HUES64 (cell line): Measurements from ENCODE around the gene HDAC6.
"Not testable (repeated sequence)": the region's sequence is repeated elsewhere in the genome, so short reads cannot be mapped to it uniquely, and the experiment has no call there.

Experiments used
- H3K27ac ChIP-seq: 2 replicates; pipeline ENCODE4 v1.7.0; 2013; ENCODE audit warnings: low read depth, low read length, inconsistent platforms
- H3K27me3 ChIP-seq: 2 replicates; pipeline ENCODE4 v1.6.1; 2013; ENCODE audit warnings: mild to moderate bottlenecking, low read length; ENCODE audit not compliant: insufficient read depth
- H3K36me3 ChIP-seq: 2 replicates; pipeline ENCODE4 v1.6.1; 2013; ENCODE audit warnings: mild to moderate bottlenecking, low read length; ENCODE audit not compliant: insufficient read depth
- H3K4me1 ChIP-seq: 2 replicates; pipeline ENCODE4 v1.6.1; 2013; ENCODE audit warnings: mild to moderate bottlenecking, low read length, moderate library complexity; ENCODE audit not compliant: insufficient read depth
- H3K4me3 ChIP-seq: 2 replicates; pipeline ENCODE4 v1.5.1; 2013; ENCODE audit warnings: mild to moderate bottlenecking, low read length, moderate library complexity
- H3K9ac ChIP-seq: 2 replicates; pipeline ENCODE4 v1.6.1; 2013; ENCODE audit warnings: mild to moderate bottlenecking, low read depth, low read length
- H3K9me3 ChIP-seq: 2 replicates; pipeline ENCODE4 v1.6.1; 2013; ENCODE audit warnings: low read depth, low read length; ENCODE audit not compliant: insufficient read depth
- WGBS: fragments of 150-250, 120-280 bp; methylation state at CpG from one replicate; pipeline ENCODE4 v1.1.7; 2013; ENCODE audit warnings: missing lambda C conversion rate; 5-methylcytosine and 5-hydroxymethylcytosine counted together

The HDAC6 gene

DNA sequence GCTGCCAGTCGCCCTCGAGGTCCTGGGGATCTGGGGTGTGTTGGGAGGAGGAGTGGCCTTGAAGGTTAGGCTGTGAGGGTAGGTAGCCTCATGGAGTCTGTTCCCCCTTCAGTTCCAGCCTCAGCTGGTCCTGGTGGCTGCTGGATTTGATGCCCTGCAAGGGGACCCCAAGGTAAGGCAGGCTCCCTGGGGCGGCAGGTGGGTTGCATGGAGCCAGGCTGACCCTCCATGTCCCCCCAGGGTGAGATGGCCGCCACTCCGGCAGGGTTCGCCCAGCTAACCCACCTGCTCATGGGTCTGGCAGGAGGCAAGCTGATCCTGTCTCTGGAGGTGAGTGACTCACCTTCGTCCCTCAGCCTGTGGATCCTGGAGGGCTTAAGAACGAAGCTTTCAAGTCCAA, 12.9 kb downstream of the HDAC6 start:
- H3K4me3 ChIP-seq, result no peak overlapping the region
- no peaks in the 10 kb centered on the region for H3K4me1 ChIP-seq
- H3K9me3 ChIP-seq, result no peaks in the 10 kb centered on the region
- H3K27ac ChIP-seq, result no peak overlapping the region
- no peak overlapping the region for H3K9ac ChIP-seq
- H3K27me3 ChIP-seq, result no peaks in the 10 kb centered on the region
- 88% methylated on average over 8 of the region's 8 CpGs for WGBS
- H3K36me3 ChIP-seq, result peaks cover 8% of the 10 kb centered on the region

DNA sequence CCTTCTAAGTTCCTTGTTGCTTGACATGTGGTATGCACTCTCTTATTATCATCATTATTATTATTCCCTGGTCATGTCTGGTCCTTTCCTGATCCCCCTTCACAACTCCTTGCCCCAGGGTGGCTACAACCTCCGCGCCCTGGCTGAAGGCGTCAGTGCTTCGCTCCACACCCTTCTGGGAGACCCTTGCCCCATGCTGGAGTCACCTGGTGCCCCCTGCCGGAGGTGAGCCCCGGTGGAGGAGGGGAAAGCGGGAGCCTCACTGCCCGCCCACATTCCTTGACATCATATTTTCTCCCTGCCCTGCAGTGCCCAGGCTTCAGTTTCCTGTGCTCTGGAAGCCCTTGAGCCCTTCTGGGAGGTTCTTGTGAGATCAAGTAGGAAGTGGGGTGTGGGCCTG, 13.4 kb downstream of the HDAC6 start:
- H3K27ac ChIP-seq, result no peak overlapping the region
- H3K9me3 ChIP-seq, result no peaks in the 10 kb centered on the region
- H3K27me3 ChIP-seq, result no peaks in the 10 kb centered on the region
- H3K9ac ChIP-seq, result no peak overlapping the region
- 94% methylated on average over 8 of the region's 8 CpGs for WGBS
- H3K4me1 ChIP-seq, result no peaks in the 10 kb centered on the region
- H3K36me3 ChIP-seq, result peaks cover 13% of the 10 kb centered on the region
- H3K4me3 ChIP-seq, result no peak overlapping the region

DNA sequence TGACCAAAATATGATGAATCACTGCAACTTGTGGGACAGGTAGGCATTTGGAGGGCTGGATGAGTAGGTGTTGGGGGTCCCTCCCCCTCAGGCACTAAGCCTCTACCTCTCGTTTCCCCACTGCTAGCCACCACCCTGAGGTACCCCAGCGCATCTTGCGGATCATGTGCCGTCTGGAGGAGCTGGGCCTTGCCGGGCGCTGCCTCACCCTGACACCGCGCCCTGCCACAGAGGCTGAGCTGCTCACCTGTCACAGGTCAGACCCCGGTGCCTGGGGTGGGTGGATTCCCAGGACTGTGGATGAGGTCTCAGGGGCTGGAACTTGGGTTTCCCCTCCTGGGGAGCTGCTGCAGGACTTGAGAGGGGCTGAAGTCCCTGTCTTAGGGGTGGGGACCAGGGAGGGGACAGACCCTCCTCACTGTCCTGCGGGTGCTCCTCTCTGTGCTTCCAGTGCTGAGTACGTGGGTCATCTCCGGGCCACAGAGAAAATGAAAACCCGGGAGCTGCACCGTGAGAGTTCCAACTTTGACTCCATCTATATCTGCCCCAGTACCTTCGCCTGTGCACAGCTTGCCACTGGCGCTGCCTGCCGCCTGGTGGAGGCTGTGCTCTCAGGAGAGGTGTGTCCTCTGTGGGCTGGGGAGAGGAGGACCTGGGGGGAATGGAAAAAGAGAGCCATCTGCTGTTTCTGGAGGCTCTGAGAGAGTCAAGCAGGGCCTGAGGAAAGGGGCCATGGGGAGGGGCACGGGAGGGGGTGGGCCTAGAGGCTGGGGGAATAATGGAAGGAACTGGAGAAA, 14.3 kb downstream of the HDAC6 start:
- H3K9ac ChIP-seq, result no peak overlapping the region
- no peaks in the 10 kb centered on the region for H3K4me1 ChIP-seq
- peaks cover 17% of the 10 kb centered on the region for H3K36me3 ChIP-seq
- H3K9me3 ChIP-seq, result no peaks in the 10 kb centered on the region
- no peak overlapping the region for H3K27ac ChIP-seq
- 92% methylated on average over 17 of the region's 18 CpGs for WGBS
- H3K27me3 ChIP-seq, result no peaks in the 10 kb centered on the region
- no peak overlapping the region for H3K4me3 ChIP-seq

- Histone ChIP-seq H3K36me3 (peaks cover 24% of the 10 kb centered on the region), H3K4me3 (no peak overlapping the region), H3K9ac (no peak overlapping the region), H3K9me3 (no peaks in the 10 kb centered on the region), H3K27ac (no peak overlapping the region), H3K27me3 (no peaks in the 10 kb centered on the region), H3K4me1 (no peaks in the 10 kb centered on the region)
- WGBS, result 95% methylated on average over 16 of the region's 16 CpGs
These were observed 16.2 kb downstream of the HDAC6 start for GRCh38 chrX:48818098-48818497.

GRCh38 chrX:48818866-48819265, 17.0 kb downstream of the HDAC6 start:
- Histone ChIP-seq H3K27me3 (no peaks in the 10 kb centered on the region), H3K27ac (no peak overlapping the region), H3K4me1 (no peaks in the 10 kb centered on the region), H3K9ac (no peak overlapping the region), H3K9me3 (no peaks in the 10 kb centered on the region), H3K36me3 (peaks cover 31% of the 10 kb centered on the region), H3K4me3 (no peak overlapping the region)
- 97% methylated on average over 4 of the region's 4 CpGs for WGBS

- 97% methylated on average over 8 of the region's 9 CpGs for WGBS
- H3K36me3 ChIP-seq, result peaks cover 37% of the 10 kb centered on the region
- H3K9me3 ChIP-seq, H3K9ac ChIP-seq, H3K4me1 ChIP-seq, H3K27me3 ChIP-seq, H3K27ac ChIP-seq, H3K4me3 ChIP-seq: not testable (repeated sequence)
These were observed 17.5 kb downstream of the HDAC6 start for GRCh38 chrX:48819394-48819793.

DNA sequence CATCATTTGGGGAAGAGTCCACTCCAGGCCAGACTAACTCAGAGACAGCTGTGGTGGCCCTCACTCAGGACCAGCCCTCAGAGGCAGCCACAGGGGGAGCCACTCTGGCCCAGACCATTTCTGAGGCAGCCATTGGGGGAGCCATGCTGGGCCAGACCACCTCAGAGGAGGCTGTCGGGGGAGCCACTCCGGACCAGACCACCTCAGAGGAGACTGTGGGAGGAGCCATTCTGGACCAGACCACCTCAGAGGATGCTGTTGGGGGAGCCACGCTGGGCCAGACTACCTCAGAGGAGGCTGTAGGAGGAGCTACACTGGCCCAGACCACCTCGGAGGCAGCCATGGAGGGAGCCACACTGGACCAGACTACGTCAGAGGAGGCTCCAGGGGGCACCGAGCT, 21.2 kb downstream of the HDAC6 start:
- no peaks in the 10 kb centered on the region for H3K4me1 ChIP-seq
- no peak overlapping the region for H3K4me3 ChIP-seq
- no peaks in the 10 kb centered on the region; the same call in 1 of the 2 replicates for H3K27me3 ChIP-seq
- no peaks in the 10 kb centered on the region for H3K9me3 ChIP-seq
- no peak overlapping the region for H3K27ac ChIP-seq
- no peak overlapping the region for H3K9ac ChIP-seq
- WGBS, result 91% methylated on average over 6 of the region's 6 CpGs
- H3K36me3 ChIP-seq, result peaks cover 31% of the 10 kb centered on the region

DNA sequence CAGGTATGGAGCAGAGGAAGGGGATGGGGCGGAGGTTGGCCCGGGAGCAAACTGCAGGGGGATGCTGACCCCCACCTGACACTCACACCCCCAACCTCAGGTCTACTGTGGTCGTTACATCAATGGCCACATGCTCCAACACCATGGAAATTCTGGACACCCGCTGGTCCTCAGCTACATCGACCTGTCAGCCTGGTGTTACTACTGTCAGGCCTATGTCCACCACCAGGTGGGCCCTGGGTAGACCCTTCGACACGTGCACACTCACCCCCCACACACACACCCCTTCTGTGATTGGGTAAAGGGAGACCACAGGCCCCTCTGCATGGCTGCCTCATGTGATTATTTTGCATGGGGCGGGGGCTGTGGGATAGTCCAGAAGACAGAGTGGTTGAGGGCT, 22.2 kb downstream of the HDAC6 start:
- H3K27ac ChIP-seq, result no peak overlapping the region
- no peaks in the 10 kb centered on the region for H3K4me1 ChIP-seq
- 92% methylated on average over 5 of the region's 8 CpGs for WGBS
- H3K36me3 ChIP-seq, result peaks cover 31% of the 10 kb centered on the region
- H3K9ac ChIP-seq, result no peak overlapping the region
- no peaks in the 10 kb centered on the region; the same call in 1 of the 2 replicates for H3K27me3 ChIP-seq
- H3K9me3 ChIP-seq, result no peaks in the 10 kb centered on the region
- H3K4me3 ChIP-seq, result no peak overlapping the region

DNA sequence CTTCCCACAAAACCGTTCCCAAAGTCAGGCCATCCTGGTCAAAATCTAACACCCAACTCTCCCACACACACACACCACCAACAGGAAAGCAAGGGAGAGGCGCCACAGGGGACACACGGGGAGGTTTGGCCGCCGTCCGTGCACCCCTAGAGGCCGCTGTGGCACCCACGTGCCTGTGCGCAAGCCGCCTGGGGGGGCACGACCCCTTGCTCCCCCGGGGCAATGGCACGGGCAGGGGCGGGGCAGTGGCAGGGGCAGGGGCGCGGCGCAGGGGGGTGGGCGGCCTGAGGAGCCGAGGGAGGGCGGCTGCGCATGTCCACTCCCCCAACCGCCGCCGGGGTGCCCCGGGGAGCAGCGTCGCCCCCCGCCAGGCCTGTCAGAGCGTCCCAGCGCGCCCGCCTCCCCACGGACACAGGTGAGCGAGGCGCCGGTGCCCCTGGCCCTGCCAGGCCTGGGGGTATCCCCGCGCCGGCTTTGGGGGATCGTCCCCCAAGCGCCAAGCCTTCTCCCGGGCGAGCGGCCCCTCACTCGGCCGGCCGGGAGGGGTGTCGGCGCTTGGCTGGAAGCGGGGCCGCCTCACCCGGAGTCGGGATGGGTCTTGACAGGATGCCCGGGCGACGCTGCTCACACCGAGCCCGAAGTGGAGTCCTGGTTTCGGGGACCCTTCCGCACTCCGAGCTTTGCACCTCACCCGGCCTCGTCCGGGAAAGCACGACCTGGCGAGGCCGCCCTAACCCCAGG, 24.4 kb downstream of the HDAC6 start, which contains the start of gene ERAS:
ERAS (plus strand) TSS at position 379 of the 741 bp plus-strand sequence. CDS start 2,611 bp downstream, outside the sequence.
- Histone ChIP-seq H3K27me3 (peaks cover 20% of the 10 kb centered on the region), H3K27ac (no peak within 1 kb of the TSS), H3K4me1 (no peaks in the 10 kb centered on the region), H3K36me3 (peaks cover 23% of the 10 kb centered on the region), H3K4me3 (peak within 1 kb of the TSS; percentile 12), H3K9ac (no peak within 1 kb of the TSS), H3K9me3 (no peaks in the 10 kb centered on the region)
- WGBS, result 96% methylated on average over 67 of the region's 67 CpGs

- Histone ChIP-seq H3K36me3 (peaks cover 21% of the 10 kb centered on the region), H3K27me3 (peaks cover 28% of the 10 kb centered on the region)
- WGBS, result 73% methylated on average over 73 of the region's 73 CpGs
These were observed 25.2 kb downstream of the HDAC6 start for GRCh38 chrX:48826876-48827653.

GRCh38 chrX:48827654-48827968, 25.7 kb downstream of the HDAC6 start:
- peaks cover 33% of the 10 kb centered on the region for H3K27me3 ChIP-seq
- H3K36me3 ChIP-seq, result peaks cover 17% of the 10 kb centered on the region
- no peak overlapping the region for H3K9ac ChIP-seq
- H3K27ac ChIP-seq, result no peak overlapping the region
- no peaks in the 10 kb centered on the region for H3K4me1 ChIP-seq
- H3K4me3 ChIP-seq, result peak overlapping the region; percentile 12; the same call in 1 of the 2 replicates
- H3K9me3 ChIP-seq, result no peaks in the 10 kb centered on the region
- WGBS, result 37% methylated on average over 3 of the region's 4 CpGs

More at GRCh38 chrX:48826876-48827653, 25.2 kb downstream of the HDAC6 start:
- no peaks in the 10 kb centered on the region for H3K9me3 ChIP-seq
- H3K4me1 ChIP-seq, result no peaks in the 10 kb centered on the region
- no peak overlapping the region for H3K27ac ChIP-seq
- peak overlapping the region; percentile 12 for H3K4me3 ChIP-seq
- H3K9ac ChIP-seq, result no peak overlapping the region
